Activated CD4-positive, alpha-beta T cell treated with anti-CD3 and anti-CD28 coated beads, Interleukin-2, amount 50 U/mL, for 24 hours (primary cell): ENCODE results near the gene MANEAL.

ENCODE experiments used
- DNase-seq, 2 donors: peaks; one replicate each; pipeline ENCODE4 v3.0.0-alpha.2; 2020; ENCODE audit warnings: low read depth in 1 of 2, low spot score in 1 of 2

Gene MANEAL

DNA sequence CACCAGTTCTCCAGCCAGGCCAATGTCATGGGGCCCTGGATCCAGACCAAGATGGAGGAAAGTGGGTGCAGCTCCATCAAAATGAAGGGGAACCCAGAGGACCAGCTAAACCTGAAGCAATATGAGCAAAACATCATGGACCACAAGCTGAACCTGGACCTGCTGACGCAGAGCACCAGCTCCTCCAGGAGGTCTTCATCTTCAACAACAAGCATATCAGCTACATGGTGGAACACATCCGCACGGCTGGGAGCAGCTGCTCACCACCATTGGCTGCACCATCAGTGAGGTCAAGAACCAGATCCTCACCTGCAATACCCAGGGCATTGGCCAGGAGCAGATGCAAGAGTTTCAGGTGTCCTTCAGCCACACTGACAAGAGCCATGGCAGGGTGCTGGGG, 15.0 kb upstream of the MANEAL start:
- DNase-seq, result no peak

DNA sequence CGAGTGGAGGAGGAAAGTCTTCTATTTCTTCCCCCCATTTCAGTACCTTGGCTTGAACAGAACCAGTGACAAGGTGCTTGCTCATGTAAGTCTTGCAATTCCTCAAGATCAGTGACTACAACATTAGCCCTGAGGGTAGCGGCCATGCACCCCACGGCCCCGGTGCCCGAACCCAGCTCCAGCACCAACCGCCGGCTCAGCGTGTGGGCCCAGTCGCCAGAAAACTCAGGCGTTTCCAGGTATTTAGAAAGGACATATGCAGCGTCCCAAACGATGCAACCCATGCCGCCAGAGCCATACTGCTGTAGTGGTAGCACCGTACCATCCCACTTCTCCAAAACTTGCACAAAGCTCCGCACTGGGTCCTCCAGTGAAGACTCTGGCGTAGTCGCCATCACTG, 11.2 kb upstream of the MANEAL start:
- no peak for DNase-seq

DNA sequence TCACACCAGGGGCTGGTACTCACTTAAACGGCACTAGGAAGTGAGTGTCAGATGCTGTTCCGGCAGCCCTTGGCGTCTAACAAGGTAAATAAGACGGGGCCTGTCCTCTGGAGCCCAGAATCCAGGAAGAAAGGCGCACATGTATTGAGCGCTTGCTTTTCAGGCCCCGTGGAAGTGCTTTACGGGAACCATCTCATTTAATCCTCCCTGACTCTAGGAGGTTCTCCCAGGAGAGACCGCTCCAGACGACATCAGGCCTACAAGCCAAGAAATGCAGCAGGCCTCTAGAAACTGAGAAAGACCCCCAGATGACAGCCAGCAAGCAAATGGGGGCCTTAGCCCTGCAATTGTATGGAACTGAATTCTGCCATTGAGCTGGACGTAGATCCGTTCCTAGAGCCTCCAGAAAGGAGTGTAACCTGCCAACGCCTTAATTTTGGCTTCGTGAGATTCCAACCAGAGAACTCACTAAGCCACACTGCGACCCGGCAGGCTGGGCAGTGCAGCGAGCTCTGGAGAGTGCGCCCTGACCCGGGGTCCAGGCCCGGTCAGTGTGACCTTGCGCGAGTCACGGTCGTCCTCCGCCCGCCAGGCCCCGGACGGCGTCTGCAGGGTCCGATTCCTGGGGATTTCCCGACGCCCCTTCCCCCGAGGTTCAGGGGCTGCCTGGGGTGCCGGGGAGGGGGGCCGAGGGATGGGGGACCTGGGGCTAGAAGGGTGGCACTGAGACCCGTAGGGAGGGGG, 532 bp upstream of the MANEAL start:
- no peak for DNase-seq

DNA sequence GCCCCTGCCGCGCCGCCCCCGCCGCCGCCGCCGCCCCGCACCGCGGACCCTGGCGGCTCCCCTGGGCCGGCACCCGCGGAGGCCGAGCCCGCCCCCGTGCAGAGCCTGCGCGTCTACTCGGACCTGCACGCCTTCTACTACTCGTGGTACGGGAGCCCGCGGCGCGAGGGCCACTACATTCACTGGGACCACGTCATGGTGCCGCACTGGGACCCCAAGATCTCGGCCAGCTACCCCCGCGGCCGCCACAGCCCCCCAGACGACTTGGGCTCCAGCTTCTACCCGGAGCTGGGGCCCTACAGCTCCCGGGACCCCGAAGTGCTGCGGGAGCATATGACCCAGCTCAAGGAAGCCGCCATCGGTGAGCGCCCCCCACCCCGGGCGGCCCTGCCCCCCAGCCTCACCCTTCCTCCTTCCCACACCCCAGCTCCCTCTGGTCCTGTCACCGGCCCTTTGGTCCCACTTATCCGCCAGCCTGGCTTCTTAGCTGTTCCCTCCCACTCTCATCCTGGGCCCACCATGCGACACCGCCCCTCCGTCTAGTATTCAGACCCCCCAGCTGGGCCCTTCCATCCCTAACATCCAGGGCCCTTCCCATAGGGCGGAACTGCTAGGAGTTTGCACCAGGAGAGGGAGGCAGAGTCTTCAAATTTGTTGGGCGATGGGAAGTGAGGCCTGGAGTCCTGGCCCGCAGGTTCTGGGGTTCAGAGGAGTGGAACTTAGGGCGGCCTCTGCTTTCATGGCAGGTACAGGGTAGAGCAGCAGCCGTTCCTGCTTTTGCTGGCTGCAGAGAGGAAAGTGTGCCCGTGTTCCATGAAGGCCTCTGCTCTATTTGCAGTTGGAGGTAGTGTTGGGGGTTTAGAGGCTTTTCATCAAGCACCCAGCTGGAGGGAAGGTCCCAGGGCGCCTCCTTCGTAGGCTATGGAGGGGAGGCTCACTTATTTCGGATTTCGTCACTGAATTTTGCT, 1.0 kb downstream of the MANEAL start:
- no peak for DNase-seq

DNA sequence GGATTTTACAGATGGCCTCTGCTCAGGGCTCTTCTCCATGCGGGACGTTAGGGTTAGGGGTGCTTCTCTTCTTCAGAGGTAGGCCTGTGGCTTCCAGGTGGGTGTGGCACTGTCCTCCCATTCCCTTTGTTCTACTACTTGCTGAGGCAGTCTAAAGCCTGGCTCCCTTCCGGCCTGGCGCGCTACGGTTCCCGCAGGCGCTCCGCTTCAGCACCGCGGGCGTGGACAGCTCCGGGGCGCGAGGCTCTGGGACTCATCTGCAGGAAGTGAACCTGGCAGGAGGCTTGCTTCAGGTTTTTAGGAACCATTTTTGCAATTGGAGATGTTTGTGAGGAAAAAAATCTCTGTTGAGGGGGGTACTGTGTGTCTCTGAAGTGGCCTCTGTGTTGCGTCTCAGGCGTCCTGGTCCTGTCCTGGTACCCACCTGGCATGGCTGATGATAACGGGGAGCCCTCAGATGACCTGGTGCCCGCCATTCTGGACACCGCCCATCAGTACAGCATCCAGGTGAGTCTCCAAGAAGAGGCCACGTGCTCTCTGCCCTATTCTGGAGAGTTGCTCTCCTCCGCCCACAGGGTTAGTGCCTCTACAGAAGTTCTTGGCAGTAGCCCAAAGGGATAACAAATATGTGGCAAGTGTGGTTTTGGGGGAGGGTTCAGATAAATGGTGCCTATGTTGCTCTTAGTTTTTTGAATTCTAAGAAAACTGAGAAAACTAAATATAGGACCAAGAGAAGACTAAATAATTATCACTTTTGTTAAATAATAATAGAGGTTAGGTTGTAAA, 1.9 kb downstream of the MANEAL start:
- DNase-seq, result no peak

DNA sequence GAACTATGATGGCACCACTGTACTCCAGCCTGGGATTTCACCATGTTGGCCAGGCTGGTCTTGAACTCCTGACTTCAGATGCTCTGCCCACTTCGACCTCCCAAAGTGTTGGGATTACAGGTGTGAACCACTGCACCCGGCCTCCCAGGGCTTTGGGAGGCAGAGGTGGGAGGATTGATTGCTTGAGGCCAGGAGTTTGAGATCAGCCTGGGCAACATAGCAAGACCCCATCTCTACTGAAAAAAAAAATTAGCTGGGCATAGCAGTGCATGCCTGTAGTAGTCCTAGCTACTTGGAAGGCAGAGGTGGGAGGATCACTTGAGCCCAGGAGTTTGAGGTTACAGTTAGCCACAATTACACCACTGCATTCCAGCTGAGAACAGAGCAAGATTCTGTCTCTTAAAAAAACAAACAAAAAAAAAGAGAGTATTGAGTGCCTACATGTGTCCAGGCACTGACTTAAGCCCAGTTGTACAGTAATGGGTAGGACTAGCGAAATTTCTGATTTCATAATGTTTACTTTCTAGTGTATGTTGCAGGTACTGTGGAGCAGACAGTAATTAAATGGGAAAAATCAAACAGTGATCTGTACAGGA, 4.2 kb downstream of the MANEAL start:
- DNase-seq, result no peak

DNA sequence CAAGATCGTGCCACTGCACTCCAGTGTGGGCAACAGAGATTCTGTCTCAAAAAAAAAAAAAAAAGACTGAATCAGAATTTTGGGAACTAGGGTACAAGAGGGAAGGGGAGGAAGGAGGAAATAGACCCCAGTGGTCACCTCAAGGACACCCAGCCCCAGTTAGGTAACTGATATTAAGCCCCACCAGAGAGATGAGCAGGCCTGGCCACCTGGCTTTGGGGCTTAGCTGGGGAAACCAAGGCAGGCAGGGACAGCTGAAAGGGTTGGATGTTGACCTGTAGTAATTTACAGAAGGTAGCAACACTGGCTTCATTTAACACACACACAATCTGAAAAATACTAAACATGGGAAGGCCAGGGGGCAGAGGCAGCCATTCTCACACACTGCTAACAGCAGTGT, 8.8 kb downstream of the MANEAL start:
- DNase-seq, result no peak

DNA sequence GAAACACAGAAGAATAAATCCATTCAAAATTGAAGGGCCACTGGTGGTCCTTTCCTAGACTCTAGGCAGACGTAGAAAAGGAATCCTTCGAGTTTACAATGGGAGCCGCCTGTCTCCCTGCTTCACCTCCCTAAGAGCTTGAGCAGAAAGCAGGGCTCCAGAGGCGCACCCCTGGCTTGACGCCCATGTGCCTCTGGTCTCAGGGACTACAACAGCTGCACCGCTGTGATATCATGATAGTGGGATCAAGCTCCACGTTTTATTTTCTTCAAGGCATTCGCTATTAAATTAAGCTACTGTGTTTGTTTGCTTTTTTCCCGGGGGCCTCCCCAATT, 13.5 kb downstream of the MANEAL start:
- DNase-seq, result no peak

DNA sequence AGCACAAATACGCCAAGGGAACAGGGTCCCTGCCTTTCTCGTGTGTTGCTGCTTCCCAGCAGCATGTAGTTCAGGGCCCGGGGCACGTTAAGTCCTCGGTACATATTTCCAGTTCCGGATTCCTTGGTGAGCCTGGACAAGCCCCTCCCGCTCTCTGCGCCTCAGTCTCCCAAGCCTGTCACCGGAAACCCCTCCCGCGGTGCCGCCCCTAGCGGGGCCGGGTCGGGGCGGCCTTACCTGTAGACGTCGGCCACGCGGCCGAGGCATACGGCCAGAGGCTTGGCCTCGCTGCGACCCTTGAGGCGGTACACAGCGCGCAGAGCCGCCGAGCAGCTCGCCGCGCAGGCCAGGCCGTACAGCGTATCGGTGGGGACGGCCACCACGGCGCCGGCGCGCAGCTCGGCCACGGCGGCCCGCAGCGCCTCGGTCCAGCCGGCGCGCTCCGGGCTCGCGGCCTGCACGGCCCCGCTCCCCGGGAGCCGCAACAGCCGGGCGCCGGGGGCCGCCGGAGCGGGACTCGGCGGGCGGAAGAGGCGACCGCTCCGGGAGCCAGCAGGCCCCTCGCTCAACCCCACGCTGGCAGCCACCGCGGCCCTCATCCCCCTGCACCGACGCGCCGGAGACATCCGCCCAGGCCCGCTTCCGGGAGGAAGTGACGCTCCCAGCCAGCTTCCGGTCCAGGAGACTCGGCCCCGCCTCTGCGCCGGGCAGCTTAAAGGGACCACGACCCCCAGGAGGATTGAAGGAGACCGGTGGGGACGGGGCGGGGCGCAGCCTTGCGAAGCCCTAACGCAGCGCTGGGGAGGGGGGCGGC, 14.1 kb downstream of the MANEAL start, which contains the start of the genes C1orf122 and YRDC:
Gene C1orf122 (plus strand): TSS at position 236 of the 814 bp plus-strand sequence. CDS start 615 bp downstream, outside the sequence.
Gene YRDC (minus strand): TSS at position 654 of the 814 bp plus-strand sequence. CDS start 28 bp downstream, at position 626.
- peak; percentile 86 to 90 for DNase-seq

DNA sequence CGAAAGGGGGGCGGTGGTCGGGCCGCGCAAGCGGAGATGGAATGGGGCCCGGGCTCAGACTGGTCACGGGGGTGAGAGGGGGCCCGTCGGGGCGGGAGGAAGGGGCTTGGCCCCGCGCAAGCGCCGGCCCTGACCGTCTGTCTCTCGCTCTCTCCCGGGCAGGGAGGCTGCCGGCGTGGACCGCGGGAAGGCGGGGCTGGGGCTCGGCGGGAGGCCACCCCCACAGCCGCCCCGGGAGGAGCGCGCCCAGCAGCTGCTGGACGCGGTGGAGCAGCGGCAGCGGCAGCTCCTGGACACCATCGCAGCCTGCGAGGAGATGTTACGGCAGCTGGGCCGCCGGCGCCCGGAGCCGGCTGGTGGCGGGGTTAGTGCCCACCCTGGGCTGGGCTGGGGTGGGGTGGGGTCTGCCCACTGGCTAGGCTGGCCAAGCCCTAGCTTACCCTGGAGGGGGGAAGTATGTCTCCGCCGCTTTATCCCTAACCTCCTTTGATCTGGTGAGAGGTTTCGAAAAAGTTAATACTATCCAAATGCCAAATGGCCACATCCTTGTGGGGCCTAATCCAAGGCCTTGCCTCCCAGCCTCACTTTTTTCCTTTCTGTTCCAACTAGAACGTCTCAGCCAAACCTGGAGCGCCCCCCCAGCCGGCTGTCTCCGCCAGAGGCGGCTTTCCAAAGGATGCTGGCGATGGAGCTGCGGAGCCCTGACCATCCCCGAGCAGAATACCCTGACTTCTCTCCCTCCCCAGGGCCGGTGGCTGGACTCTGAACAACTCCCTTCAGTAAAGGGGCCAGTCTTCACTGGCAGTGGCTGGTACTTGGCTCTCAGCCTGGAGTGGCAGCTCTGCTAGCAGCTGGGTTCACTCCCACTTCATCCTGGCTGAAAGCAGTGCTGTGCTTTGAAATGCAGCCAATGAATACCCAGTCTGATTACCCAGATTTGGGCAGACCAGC, 15.0 kb downstream of the MANEAL start:
- DNase-seq, result peak in 1 of 2 donors; percentile 25

DNA sequence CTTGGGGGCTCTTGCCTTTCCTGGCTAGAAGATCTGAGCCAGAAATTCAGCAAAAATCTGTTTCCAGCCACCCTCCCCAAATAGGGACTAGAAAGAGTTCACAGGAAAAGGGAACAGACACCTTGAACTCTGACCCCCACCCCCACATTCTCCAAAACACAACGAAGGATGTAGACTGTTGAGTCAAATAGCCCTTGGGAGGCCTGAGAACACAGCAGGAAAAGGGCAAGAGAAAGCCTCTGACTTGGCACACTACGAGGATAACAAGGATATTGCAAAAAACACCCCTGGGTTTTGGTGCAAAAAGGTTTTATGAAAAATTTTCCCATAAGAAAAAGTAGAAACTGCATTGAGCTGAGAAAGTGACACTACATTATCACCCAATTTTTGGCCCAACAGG, 16.3 kb downstream of the MANEAL start:
- DNase-seq, result no peak

DNA sequence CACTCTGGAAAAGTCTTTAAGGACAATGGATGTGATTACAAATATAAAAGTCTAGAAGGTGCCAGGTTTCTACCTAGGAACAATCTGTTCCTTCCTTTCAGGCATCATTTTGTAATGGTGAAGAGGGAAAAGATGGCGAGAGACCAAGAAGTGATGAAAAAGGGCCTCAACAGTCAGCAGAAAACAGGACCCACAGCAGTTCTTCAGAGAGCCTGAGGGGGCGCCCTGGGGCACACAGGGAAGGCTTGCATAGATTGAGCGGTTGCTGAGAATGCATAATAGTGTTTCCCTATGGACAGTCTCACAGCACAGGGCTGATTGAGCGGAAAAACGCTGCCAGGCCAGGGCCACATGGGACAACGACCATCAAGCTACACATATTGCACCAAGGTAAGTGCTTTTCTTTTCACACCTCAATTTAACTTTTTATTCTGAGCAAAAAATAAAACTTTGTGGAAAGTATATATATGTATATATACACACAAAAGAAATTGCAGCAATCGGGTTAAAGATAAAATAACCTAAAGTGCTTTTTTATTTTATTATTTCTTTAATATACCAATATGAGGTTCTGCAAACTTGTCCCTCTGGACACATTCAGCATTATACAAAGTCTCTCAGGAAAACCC, 17.5 kb downstream of the MANEAL start:
- peak; percentile 30 to 53 for DNase-seq

DNA sequence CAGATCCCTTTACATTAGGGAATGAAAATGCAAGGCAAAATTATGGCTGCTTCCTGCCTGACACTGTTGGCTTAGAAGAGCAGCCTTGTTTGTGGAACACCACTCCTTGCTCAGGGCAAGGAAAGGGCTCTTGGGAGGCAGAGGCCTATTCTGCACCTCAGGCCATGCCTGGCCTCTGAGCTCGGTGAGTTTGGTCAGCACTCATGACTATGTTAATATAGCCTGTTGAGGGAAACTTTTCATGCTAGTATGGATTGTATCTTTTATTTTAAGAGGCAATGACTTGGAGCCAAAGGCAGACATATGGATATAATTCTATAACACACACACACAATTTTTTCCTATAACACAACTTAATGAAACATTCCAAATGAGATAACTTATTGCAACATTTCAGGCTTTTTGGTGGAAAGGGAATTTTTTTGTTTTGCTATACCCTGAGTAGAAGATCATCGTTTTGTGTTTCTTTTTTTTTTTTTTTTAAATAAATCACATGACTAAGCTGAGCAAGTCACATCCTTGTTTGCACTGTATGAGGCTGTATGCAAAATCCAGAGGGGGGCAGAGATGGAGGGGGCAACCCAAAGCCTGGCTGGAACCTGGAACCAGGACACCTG, 20.0 kb downstream of the MANEAL start:
- DNase-seq, result no peak

DNA sequence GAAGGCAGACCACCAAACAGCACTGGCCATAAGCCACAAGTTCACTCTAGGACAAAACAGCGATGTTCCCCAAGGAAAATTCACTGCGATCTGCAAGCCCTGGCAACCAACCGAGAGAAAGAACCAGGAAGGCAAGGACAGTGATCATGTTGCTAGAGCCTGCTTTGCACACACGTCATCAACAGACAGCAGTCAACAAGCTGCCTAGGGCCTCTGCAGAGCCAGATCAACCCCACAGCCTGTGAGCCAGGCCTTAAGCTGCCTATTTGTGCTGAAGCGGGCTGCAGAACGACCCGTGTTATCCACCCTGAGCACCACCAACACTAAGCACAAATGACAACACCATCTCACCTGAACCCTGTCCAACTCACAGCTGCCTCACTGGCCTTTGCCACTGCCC, 20.6 kb downstream of the MANEAL start:
- no peak for DNase-seq

DNA sequence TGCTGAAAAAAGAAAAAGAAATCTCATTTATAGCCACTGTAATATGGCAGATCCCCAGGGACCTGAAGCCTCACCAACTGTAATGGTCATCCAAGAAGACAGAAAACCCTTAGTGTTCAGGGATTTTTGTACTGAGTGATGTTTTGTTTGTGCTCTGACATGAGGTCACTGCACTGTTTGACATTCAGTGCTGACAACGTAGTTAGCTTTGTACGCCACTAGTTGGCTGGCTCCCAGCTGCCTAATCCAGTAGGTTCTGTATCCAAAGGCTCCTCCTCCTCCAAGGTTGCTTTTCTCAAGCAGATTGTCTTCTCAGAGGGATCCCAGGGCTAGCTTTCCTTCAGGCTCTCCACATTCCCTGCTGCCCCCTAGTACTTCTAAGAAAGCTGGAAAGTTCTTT, 23.8 kb downstream of the MANEAL start:
- no peak for DNase-seq

DNA sequence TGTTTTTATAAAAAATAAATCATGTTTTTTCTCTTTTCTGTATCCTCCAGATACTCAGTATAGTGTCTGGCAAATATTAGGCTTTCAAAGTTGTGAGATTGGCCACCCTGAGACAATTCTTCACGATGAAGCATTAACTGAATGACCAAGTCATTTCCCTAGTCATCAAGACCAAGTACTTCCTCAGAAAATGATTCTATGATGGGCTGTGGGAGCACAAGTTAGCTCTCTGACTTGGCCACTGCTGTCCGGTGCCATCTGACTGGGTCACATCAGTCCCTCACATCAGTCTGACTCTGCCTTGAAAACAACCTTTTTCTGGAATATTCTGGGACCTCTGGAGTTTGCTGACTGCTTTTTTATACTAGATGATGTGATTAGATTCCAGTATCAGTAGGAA, 27.8 kb downstream of the MANEAL start:
- DNase-seq, result no peak

DNA sequence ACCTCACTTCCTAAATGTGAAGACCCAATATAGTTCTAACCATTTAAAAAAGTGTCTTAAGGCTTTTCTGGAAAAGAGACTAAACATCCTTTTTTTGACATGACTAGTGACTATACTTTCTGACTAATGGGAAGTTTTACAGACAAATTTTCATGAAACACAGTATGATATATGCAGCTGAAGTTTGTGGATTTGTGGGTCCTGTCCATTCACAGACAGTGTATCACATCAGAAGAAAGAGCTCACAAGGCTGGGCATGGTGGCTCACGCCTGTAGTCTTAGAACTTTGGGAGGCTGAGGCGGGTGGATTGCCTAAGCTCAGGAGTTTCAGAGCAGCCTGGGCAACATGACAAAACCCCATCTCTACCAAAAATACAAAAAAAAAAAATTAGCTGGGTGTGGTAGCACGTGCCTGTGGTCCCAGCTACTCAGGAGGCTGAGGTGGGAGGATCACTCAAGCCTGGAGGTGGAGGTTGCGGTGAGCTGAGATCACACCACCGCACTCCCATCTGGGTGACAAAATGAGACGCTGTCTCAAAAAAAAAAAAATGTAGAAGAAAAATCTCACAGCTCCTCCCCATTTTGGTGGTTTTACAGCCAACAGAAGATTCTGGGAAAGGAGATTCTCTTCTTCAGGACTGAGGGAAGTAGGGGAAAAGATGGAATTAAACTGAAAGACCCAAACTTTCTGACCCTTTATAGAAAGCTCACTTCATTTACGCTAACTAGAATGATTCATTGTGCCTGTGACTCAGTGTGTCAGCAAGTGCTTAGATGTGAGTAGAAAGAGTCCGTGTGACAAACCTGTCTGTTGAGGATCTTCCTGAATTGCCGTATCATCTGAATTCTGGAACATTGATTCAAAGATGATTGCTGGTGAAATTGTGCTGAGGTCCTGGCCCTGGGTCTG, 29.5 kb downstream of the MANEAL start:
- no peak for DNase-seq
